SIG-M5 treated with dmso at 0.1 percent for 504 hours (cell line): ENCODE measurements around the gene DSCAML1.

Experiments
- DNase-seq: peaks from one replicate; lab custom pipeline; 2025; ENCODE audit not compliant: unreplicated experiment; lab: John Stamatoyannopoulos, UW

Gene DSCAML1

GRCh38 chr11:117481036-117481435 lies 316.0 kb downstream of the DSCAML1 start:
- DNase-seq, result no peak

- DNase-seq, result no peak
Observed at GRCh38 chr11:117480221-117480620, 316.8 kb downstream of the DSCAML1 start.

GRCh38 chr11:117479372-117479771 lies 317.6 kb downstream of the DSCAML1 start:
- DNase-seq, result no peak

GRCh38 chr11:117478926-117479325 lies 318.1 kb downstream of the DSCAML1 start:
- DNase-seq, result no peak

- DNase-seq, result no peak
Observed at GRCh38 chr11:117478126-117478860, 318.7 kb downstream of the DSCAML1 start.

GRCh38 chr11:117477721-117478120 lies 319.3 kb downstream of the DSCAML1 start:
- no peak for DNase-seq

- no peak for DNase-seq
Observed at GRCh38 chr11:117476531-117477142, 320.4 kb downstream of the DSCAML1 start.

GRCh38 chr11:117475716-117476530 lies 321.1 kb downstream of the DSCAML1 start:
- no peak for DNase-seq

GRCh38 chr11:117473481-117474091 lies 323.4 kb downstream of the DSCAML1 start:
- DNase-seq, result no peak

- DNase-seq, result no peak
Observed at GRCh38 chr11:117471776-117472175, 325.2 kb downstream of the DSCAML1 start.

GRCh38 chr11:117470576-117470975 lies 326.4 kb downstream of the DSCAML1 start:
- DNase-seq, result no peak

- no peak for DNase-seq
Observed at GRCh38 chr11:117468888-117469287, 328.1 kb downstream of the DSCAML1 start.

GRCh38 chr11:117467770-117468169 lies 329.2 kb downstream of the DSCAML1 start:
- DNase-seq, result no peak

- no peak for DNase-seq
Observed at GRCh38 chr11:117466966-117467365, 330.1 kb downstream of the DSCAML1 start.

GRCh38 chr11:117465236-117465997 lies 331.6 kb downstream of the DSCAML1 start:
- DNase-seq, result no peak

GRCh38 chr11:117464778-117465177 lies 332.2 kb downstream of the DSCAML1 start:
- no peak for DNase-seq

GRCh38 chr11:117462864-117463247 lies 334.2 kb downstream of the DSCAML1 start:
- DNase-seq, result no peak

- DNase-seq, result no peak
Observed at GRCh38 chr11:117462183-117462863, 334.7 kb downstream of the DSCAML1 start.

- DNase-seq, result no peak
Observed at GRCh38 chr11:117461396-117462182, 335.4 kb downstream of the DSCAML1 start.

- peak; percentile 39 for DNase-seq
Observed at GRCh38 chr11:117459979-117460300, 337.1 kb downstream of the DSCAML1 start.
